ENCODE data around the gene PAX4. TPM values are rescaled to one million over a fixed set of nuclear protein-coding genes. Genes with fewer than 3 reads are reported as not detected.

PAX4 gene
- total and polyA plus RNA-seq, 9 of the 15 experiments (the other 6 are each of a cell fraction or from before 2014, with no cell fraction given): not detected

GRCh38 chr7:127648986-127649385, 31.0 kb upstream of the PAX4 start:
- Histone ChIP-seq H3K4me3 (no peak overlapping the region), H3K36me3 (ENCODE audit: control insufficient read depth, insufficient read depth, low read length) (peaks cover 5% of the 10 kb centered on the region), H3K9me3 (replicated peaks; ENCODE audit: control insufficient read depth, insufficient read depth, low read depth, low read length) (no peaks in the 10 kb centered on the region), H2AFZ (ENCODE audit: low read depth, low read length) (no peak overlapping the region), H3K9ac (ENCODE audit: insufficient read depth in 1 of 2, low read depth in 2 of 2, low read length in 2 of 2) (no peak overlapping the region), H3K79me2 (ENCODE audit: control insufficient read depth, insufficient read depth, low read length) (peaks cover 29% of the 10 kb centered on the region), H4K20me1 (replicated peaks; ENCODE audit: control insufficient read depth, insufficient read depth, low read length) (peaks cover 8% of the 10 kb centered on the region), H3K4me1 (replicated peaks in 1 of 2; ENCODE audit: control insufficient read depth in 2 of 2, insufficient read depth in 2 of 2, low read length in 2 of 2) (peaks cover 17 to 37% of the 10 kb centered on the region in 2 experiments), H3K27ac (ENCODE audit: extremely low read depth, low read depth, low read length) (no peak overlapping the region), H3K4me2 (ENCODE audit: insufficient read depth, low read length) (no peak overlapping the region), H3K9me1 (ENCODE audit: control insufficient read depth, insufficient read depth, low read length) (no peaks in the 10 kb centered on the region), H3K27me3 (ENCODE audit: control insufficient read depth in 2 of 2, insufficient read depth in 2 of 2, low read length in 2 of 2) (no peaks in the 10 kb centered on the region)
- ChIA-PET CTCF (ENCODE audit: low intra/inter-chr PET ratio) (interaction anchor here (0.6 kb wide), 1 partner anchor 498 kb away, joined by 3 read pairs; no protein-coding TSS in a partner anchor), POLR2A (interaction anchor here (0.6 to 3.4 kb wide), 3 partner anchors 10 to 560 kb away, joined by 3 to 16 read pairs (median 5); no protein-coding TSS in a partner anchor)
- WGBS (ENCODE audit: insufficient coverage, low coverage, missing lambda C conversion rate): 41% methylated on average over 2 of the region's 2 CpGs
- ATAC-seq: no peak
- intact Hi-C loops (cut with micrococcal nuclease): no loop called here
- BruUV-seq (replicated peaks): no TSS peak
- no peak for DNase-seq (ENCODE audit: extremely low read depth in 1 of 4, low spot score in 3 of 4)
- in situ Hi-C loops (cut with MboI): no loop called here
- no peak for FAIRE-seq
- TF ChIP-seq TCF3 (CRISPR knock-in tag; IDR thresholded peaks at IDR 0.05) (no peak), FOXK2 (conservative IDR thresholded peaks at IDR 0.05 in 1 of 2, IDR thresholded peaks at IDR 0.05 in 1 of 2; ENCODE audit: low read depth in 2 of 2) (no peak), JUND (IDR thresholded peaks at IDR 0.05; ENCODE audit: borderline replicate concordance, low read depth, low read length) (no peak), JUND (tag; IDR thresholded peaks at IDR 0.05; ENCODE audit: borderline replicate concordance, low read depth, low read length) (no peak), TBL1XR1 (IDR thresholded peaks at IDR 0.05; ENCODE audit: low read length in 2 of 2) (no peak), ZKSCAN8 (CRISPR knock-in tag; IDR thresholded peaks at IDR 0.05) (no peak), PURB (CRISPR knock-in tag; IDR thresholded peaks at IDR 0.05; ENCODE audit: low read depth) (no peak), ATF3 (IDR thresholded peaks at IDR 0.05) (no peak), ATF3 (CRISPR knock-in tag; conservative IDR thresholded peaks at IDR 0.05) (no peak), MBD1 (CRISPR knock-in tag; IDR thresholded peaks at IDR 0.05) (peak; percentile 38; the same call in 1 of the 2 replicates), ZFPM2 (CRISPR knock-in tag; IDR thresholded peaks at IDR 0.05) (no peak), MEIS2 (IDR thresholded peaks at IDR 0.05; ENCODE audit: partially characterized antibody) (peak; percentile 70), ESRRA (IDR thresholded peaks at IDR 0.05; ENCODE audit: borderline replicate concordance, low read depth) (peak; percentile 28; the same call in 1 of the 2 replicates), U2AF1 (optimal IDR thresholded peaks at IDR 0.05; ENCODE audit: low read depth, low read length) (no peak), PBX2 (CRISPR knock-in tag; IDR thresholded peaks at IDR 0.05; ENCODE audit: low read depth) (no peak), PBX2 (tag; conservative IDR thresholded peaks at IDR 0.05; ENCODE audit: low read depth) (peak; percentile 63; the same call in 1 of the 2 replicates), RBFOX2 (IDR thresholded peaks at IDR 0.05; ENCODE audit: low read depth, low read length) (no peak), MTA3 (IDR thresholded peaks at IDR 0.05; ENCODE audit: borderline replicate concordance) (no peak), BMI1 (IDR thresholded peaks at IDR 0.05; ENCODE audit: low read length) (no peak)

Data from K562 (cell line).